ENCODE data around the gene LGALS7. TPM values are rescaled to one million over a fixed set of nuclear protein-coding genes. Genes with fewer than 3 reads are reported as not detected.

The LGALS7 gene
- total RNA-seq, 1 donor from 2014 or later = not detected

DNA sequence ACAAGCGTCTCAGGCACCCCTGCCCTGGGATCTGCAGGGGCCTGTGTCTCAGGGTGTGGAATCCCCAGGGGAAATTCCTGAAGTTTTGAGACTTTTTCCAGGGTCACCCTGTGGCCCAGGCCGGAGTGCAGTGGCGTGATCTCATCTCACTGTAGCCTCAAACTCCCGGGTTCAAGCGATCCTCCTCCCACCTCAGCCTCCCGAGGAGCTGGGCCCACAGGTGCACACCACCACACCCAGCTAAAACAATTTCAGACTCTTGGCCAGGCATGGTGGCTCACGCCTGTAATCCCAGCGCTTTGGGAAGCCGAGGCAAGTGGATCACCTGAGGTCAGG, 33.1 kb downstream of the LGALS7 start:
- TF ChIP-seq, protein P1, sequence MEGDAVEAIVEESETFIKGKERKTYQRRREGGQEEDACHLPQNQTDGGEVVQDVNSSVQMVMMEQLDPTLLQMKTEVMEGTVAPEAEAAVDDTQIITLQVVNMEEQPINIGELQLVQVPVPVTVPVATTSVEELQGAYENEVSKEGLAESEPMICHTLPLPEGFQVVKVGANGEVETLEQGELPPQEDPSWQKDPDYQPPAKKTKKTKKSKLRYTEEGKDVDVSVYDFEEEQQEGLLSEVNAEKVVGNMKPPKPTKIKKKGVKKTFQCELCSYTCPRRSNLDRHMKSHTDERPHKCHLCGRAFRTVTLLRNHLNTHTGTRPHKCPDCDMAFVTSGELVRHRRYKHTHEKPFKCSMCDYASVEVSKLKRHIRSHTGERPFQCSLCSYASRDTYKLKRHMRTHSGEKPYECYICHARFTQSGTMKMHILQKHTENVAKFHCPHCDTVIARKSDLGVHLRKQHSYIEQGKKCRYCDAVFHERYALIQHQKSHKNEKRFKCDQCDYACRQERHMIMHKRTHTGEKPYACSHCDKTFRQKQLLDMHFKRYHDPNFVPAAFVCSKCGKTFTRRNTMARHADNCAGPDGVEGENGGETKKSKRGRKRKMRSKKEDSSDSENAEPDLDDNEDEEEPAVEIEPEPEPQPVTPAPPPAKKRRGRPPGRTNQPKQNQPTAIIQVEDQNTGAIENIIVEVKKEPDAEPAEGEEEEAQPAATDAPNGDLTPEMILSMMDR (IDR thresholded peaks at IDR 0.05; ENCODE audit: unreplicated experiment) = no peak
- no peak for DNase-seq (ENCODE audit: low spot score, unreplicated experiment)
- H3K36me3 Mint-ChIP-seq (ENCODE audit: insufficient read depth) = peaks cover 2% of the 10 kb centered on the region
- H3K4me3 Mint-ChIP-seq (ENCODE audit: low read depth) = no peak overlapping the region
- peaks cover 13% of the 10 kb centered on the region for H3K27me3 Mint-ChIP-seq
- no peaks in the 10 kb centered on the region for H3K9me3 Mint-ChIP-seq (ENCODE audit: low read depth)
- H3K27ac Mint-ChIP-seq = no peak overlapping the region
- H3K4me1 Mint-ChIP-seq (ENCODE audit: low read depth) = peaks cover 3% of the 10 kb centered on the region

DNA sequence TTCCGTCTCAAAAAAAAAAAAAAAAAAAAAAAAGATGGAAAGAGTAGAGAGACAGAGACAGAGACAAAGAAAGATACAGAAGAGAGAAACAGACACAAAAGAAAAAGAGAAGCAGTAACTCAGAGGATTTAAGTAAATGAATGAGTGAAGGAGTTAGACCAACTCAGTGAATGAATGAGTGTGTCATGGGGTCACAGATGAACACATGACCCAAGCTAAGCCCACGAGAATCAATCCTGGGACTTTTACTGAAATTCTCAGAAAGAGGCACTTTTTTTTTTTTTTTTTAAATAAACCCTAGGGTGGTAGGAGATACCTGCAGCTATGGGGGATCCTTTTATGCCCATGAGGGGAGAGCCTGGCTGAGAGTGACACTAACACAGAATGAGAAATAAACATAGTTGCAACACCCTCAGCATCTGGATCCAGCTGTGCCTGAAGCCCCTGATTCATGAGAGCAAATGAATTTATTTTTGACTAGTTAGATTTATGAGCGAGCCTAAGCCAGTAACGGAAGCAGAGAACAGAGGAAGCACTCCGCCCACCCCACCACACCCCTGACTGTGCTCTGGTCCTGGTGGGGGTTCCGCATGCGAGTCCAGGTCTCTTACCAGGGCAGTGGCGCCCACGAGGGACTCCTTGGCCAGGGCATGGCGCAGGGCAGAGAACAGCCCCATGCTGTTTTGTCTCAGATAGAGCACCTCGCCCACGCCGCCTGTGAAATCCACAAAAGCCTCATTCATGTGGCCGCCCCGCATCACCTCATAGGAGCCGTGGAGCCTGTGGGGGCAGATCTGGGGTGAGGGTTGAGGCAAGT, 33.7 kb downstream of the LGALS7 start:
- H3K4me1 Mint-ChIP-seq (ENCODE audit: low read depth) = peaks cover 3% of the 10 kb centered on the region
- no peak overlapping the region for H3K4me3 Mint-ChIP-seq (ENCODE audit: low read depth)
- H3K27me3 Mint-ChIP-seq = peaks cover 13% of the 10 kb centered on the region
- DNase-seq (ENCODE audit: low spot score, unreplicated experiment) = no peak
- H3K27ac Mint-ChIP-seq = no peak overlapping the region
- H3K9me3 Mint-ChIP-seq (ENCODE audit: low read depth) = no peaks in the 10 kb centered on the region
- H3K36me3 Mint-ChIP-seq (ENCODE audit: insufficient read depth) = peaks cover 2% of the 10 kb centered on the region
- TF ChIP-seq, protein P1 (IDR thresholded peaks at IDR 0.05; ENCODE audit: unreplicated experiment) = no peak

DNA sequence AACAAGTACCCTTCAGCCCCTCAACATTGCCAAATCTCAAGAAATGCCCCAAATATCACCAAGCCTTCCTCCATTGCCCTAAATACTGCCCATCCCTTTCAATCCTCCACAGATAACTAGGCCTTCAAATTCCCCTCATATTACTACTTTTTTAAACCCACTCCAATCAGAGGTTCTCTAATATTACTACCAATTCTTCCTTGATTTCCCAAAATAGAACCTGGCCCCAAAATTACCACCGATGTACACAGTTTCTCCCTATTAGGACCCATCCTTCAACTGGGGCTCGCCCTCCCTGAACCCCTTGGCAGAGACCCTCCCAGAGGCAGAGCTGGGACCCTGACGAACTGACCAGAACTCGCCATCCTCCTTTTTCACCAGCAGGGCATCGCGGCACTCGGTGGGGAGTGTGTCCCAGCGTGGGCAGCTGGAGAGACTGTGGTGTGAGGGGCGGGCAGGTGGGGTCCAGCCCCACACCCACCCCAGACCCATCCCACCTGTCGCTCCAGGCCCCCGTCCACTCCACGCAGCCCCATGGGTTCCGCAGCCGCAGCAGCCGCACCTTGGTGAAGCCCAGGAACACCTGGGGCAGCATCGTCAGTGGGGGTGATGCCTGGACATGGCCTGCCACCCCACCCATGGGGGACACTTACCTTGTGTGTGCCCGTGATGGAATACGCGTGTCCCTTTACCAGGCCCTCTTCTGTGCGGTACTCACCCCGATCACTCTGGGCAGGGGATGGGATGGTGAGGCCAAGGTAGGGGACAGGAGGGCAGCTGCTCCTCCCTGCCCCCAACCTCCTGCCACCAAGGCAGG, 35.2 kb downstream of the LGALS7 start:
- H3K36me3 Mint-ChIP-seq (ENCODE audit: insufficient read depth) = peaks cover 2% of the 10 kb centered on the region
- peaks cover 13% of the 10 kb centered on the region for H3K27me3 Mint-ChIP-seq
- H3K9me3 Mint-ChIP-seq (ENCODE audit: low read depth) = no peaks in the 10 kb centered on the region
- H3K4me1 Mint-ChIP-seq (ENCODE audit: low read depth) = peaks cover 3% of the 10 kb centered on the region
- H3K27ac Mint-ChIP-seq = peak overlapping the region; percentile 49
- no peak for DNase-seq (ENCODE audit: low spot score, unreplicated experiment)
- H3K4me3 Mint-ChIP-seq (ENCODE audit: low read depth) = peak overlapping the region; percentile 18
- TF ChIP-seq, protein P1 (IDR thresholded peaks at IDR 0.05; ENCODE audit: unreplicated experiment) = no peak

DNA sequence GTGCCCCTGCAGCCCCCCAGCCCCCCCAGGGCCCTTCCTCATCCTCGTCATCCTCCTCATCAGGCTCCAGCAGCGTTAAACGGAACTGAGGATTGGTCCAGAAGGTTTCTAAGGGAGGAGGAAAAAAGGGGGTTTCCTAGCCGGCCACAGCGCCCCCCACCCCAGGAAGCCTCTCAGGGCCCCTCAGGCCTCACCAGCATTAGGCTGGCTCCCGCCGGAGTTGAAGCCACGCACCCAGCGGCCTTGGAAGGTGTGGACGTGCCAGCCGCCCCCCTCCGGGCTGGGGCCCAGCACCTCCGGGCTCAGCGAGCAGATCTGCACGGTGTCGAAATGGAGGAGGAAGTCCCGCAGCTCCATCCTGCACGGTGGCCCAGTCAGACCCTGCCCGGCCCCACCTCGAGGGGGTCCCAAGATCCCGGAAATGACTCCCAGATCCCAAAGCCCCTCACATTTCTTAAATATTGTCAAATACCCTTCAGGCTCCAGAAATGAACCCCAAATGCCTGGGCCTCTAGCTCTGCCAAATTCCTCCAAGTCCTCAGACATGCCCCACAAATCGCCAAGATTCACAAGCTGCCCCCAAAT, 35.9 kb downstream of the LGALS7 start:
- Mint-ChIP-seq H3K27me3 (peaks cover 13% of the 10 kb centered on the region), H3K27ac (peak overlapping the region; percentile 49), H3K36me3 (ENCODE audit: insufficient read depth) (peaks cover 5% of the 10 kb centered on the region), H3K9me3 (ENCODE audit: low read depth) (no peaks in the 10 kb centered on the region), H3K4me1 (ENCODE audit: low read depth) (peaks cover 3% of the 10 kb centered on the region), H3K4me3 (ENCODE audit: low read depth) (peak overlapping the region; percentile 18)
- DNase-seq (ENCODE audit: low spot score, unreplicated experiment) = no peak
- TF ChIP-seq, protein P1 (IDR thresholded peaks at IDR 0.05; ENCODE audit: unreplicated experiment) = no peak
